OCI-LY1 (cell line): ENCODE measurements around the gene RPL18.

Experiments used
- CTCF ChIP-seq: fragments of 200-600 bp; sonication (generic), shearing (Covaris generic); IDR thresholded peaks from 2 replicates; pipeline ENCODE4 v1.5.1; 2017; ENCODE audit warnings: mild to moderate bottlenecking, antibody characterized with exemption, low read length, moderate library complexity, mixed read lengths
- EZH2 ChIP-seq: fragments of 200-600 bp; sonication (generic), shearing (Covaris generic); IDR thresholded peaks from 2 replicates; pipeline ENCODE4 v1.8.0; 2017; ENCODE audit warnings: borderline replicate concordance, mixed run types, mild to moderate bottlenecking, antibody characterized with exemption, low read length, moderate library complexity, mixed read lengths

GRCh38 chr19:48628486-48629296 lies 9.7 kb upstream of the RPL18 start:
- TF ChIP-seq CTCF: no peak
- TF ChIP-seq EZH2: no peak
